HUES48 (cell line): ENCODE measurements around the gene DICER1.

Source experiments
- H3K27ac ChIP-seq: one replicate; pipeline ENCODE4 v1.7.0; 2013; ENCODE audit warnings: low read depth, low read length, inconsistent platforms
- H3K27me3 ChIP-seq: 2 replicates; pipeline ENCODE4 v1.6.1; 2013; ENCODE audit warnings: mild to moderate bottlenecking, low read length; ENCODE audit not compliant: control insufficient read depth, insufficient read depth
- H3K36me3 ChIP-seq: 2 replicates; pipeline ENCODE4 v1.6.1; 2013; ENCODE audit warnings: low read length; ENCODE audit not compliant: control insufficient read depth, insufficient read depth
- H3K4me1 ChIP-seq: 2 replicates; pipeline ENCODE4 v1.6.1; 2013; ENCODE audit warnings: mild to moderate bottlenecking, low read length; ENCODE audit not compliant: control insufficient read depth, insufficient read depth
- H3K4me3 ChIP-seq: 2 replicates; pipeline ENCODE4 v1.5.1; 2013; ENCODE audit warnings: mild to moderate bottlenecking, low read depth, low read length
- H3K9ac ChIP-seq: 2 replicates; pipeline ENCODE4 v1.6.1; 2013; ENCODE audit warnings: mild to moderate bottlenecking, low read depth, low read length, moderate library complexity
- H3K9me3 ChIP-seq: 2 replicates; pipeline ENCODE4 v1.6.1; 2013; ENCODE audit warnings: low read length; ENCODE audit not compliant: control insufficient read depth, insufficient read depth

The DICER1 gene

DNA sequence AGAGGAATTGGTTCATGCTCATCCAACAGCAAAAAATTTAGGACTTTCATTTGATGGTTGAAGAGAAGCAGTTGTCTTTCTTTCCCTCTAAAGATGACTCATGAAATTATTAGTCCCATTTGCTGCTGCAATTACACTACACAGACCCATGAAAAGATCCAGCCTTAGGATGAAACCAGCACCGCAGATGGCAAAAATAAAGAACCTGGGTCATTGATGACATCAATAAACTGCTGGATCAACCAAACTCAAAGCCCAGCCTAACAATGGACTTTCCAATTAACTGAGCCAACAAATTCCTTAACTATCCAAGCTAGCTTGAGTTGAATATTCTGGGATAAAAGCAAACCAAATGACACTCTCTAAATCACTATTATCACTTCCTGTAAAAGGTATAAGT is 20.7 kb downstream of the DICER1 start:
- Histone ChIP-seq H3K27ac (no peak overlapping the region), H3K4me1 (peaks cover 37% of the 10 kb centered on the region)

DNA sequence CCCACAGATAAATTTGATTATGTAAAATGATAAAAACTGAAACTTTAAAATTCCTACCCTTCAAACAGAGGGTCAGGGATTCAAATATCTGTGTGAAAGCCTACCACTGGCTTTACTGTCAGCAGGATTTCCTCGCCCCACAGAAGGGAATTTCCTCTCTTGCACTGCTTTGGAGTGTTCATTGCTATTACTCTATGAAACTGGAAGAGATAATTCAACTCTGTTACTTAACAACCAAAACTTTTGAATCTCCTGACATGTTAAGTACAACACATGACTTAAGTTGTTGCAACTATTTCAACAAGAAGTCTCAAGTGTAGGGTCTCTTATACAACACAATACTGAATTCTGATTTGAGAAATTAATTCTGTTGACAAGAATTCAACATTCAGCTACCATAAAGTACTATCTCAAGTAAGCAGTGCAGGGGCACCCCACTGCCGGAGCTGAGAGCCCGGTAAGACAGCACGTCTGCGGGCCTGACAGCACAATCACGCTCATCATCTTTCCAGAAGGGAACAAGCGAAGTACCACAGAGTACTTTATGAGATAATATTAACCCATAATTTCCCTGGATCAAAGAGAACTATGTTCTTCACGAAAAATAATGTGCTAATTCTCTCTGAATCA is 22.9 kb downstream of the DICER1 start:
- H3K27ac ChIP-seq: no peak overlapping the region
- H3K27me3 ChIP-seq: no peaks in the 10 kb centered on the region

More for the DNA sequence above, 20.7 kb downstream of the DICER1 start:
- H3K27me3 ChIP-seq: no peaks in the 10 kb centered on the region
- no peak overlapping the region for H3K9ac ChIP-seq
- H3K9me3 ChIP-seq: no peaks in the 10 kb centered on the region
- no peak overlapping the region for H3K4me3 ChIP-seq
- H3K36me3 ChIP-seq: peaks cover 28% of the 10 kb centered on the region

DNA sequence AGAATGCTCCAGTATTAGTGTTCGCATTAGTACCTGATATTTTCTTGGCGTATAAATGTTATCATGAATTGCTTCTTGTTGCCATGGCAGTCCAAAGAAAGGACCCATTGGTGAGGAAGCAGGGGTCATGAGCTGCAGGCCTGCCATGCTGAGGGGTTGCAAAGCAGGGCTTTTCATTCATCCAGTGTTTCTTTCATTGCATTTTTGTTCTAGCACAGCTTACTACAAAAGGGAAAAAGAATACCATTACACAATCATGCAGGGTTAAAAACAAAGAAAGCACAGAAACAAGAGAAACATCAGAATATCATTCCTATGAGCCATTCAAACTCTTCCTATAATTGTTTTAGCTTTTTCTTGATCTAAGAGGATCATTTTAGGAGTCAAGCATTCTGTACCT is 24.0 kb downstream of the DICER1 start:
- H3K9ac ChIP-seq: no peak overlapping the region
- peaks cover 42% of the 10 kb centered on the region for H3K36me3 ChIP-seq
- H3K27me3 ChIP-seq: no peaks in the 10 kb centered on the region
- peaks cover 12% of the 10 kb centered on the region for H3K4me1 ChIP-seq
- no peak overlapping the region for H3K4me3 ChIP-seq
- H3K27ac ChIP-seq: peak overlapping the region; percentile 7
- H3K9me3 ChIP-seq: no peaks in the 10 kb centered on the region

More for the DNA sequence above, 22.9 kb downstream of the DICER1 start:
- peaks cover 33% of the 10 kb centered on the region for H3K36me3 ChIP-seq
- H3K4me1 ChIP-seq: peaks cover 18% of the 10 kb centered on the region
- no peak overlapping the region for H3K4me3 ChIP-seq
- no peaks in the 10 kb centered on the region for H3K9me3 ChIP-seq
- no peak overlapping the region for H3K9ac ChIP-seq

DNA sequence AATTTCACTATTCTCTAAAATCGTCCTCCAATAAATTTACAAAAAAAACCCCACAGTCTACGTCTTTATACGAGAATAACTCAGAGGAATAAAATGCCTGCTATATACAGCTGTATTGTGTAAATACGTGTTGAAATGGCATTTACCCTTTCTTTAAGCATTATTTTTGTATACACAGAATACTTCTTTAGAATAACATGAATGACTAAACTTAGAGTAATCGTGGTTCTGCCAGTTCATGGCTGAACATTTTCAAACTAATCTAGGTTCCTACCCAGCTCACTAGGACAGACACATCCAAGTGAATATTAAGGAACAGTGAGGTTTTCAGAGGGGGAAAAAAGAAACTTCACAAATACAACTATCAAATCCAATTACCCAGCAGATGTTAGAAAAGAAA is 24.6 kb downstream of the DICER1 start:
- Histone ChIP-seq H3K4me3 (no peak overlapping the region), H3K36me3 (peaks cover 42% of the 10 kb centered on the region), H3K27me3 (no peaks in the 10 kb centered on the region), H3K9ac (no peak overlapping the region), H3K27ac (no peak overlapping the region), H3K4me1 (peaks cover 8% of the 10 kb centered on the region; the same call in 1 of the 2 replicates), H3K9me3 (no peaks in the 10 kb centered on the region)

DNA sequence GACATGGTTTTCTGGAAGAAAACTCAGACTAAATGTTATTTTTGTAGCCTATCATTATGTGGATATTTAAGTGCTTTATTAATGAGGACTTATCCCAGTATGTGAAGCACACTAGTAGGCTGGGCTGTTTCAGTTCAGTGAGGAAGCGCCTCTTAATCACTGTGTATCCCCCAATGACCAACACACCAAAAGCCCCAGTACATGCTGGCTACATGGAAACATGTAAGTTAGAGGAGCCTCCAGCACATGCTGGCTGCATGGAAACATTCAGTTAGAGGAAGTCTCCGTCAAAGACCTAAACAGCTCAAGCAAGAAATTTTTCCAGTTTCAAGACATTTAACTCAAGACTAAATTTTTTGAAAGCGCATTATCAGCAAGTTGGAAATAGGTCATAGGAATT is 26.8 kb downstream of the DICER1 start:
- H3K4me1 ChIP-seq: peaks cover 12% of the 10 kb centered on the region
- H3K9ac ChIP-seq: no peak overlapping the region
- no peaks in the 10 kb centered on the region for H3K27me3 ChIP-seq
- H3K27ac ChIP-seq: no peak overlapping the region
- H3K36me3 ChIP-seq: peaks cover 51% of the 10 kb centered on the region
- no peak overlapping the region for H3K4me3 ChIP-seq
- no peaks in the 10 kb centered on the region for H3K9me3 ChIP-seq

DNA sequence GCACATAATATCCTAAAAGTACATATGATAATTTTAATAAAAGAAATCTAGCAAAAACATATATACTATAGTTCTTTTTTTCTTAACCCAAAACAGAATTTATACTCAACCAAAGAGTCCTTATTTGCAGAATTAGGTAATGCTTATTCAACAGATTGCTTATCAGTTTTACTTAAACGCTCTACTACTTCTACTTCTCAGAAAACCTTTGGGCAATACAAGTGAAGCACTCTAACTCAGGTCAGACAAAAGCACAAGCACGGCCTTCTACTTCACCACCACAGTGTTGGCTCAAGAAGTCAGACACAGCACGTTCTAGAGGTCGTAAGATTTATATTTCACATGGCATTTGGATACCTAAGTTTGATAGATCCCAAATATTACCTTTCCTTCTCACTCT is 29.2 kb downstream of the DICER1 start:
- no peak overlapping the region for H3K9ac ChIP-seq
- H3K9me3 ChIP-seq: no peaks in the 10 kb centered on the region
- H3K4me3 ChIP-seq: no peak overlapping the region
- H3K27ac ChIP-seq: no peak overlapping the region
- peaks cover 66% of the 10 kb centered on the region for H3K36me3 ChIP-seq
- H3K27me3 ChIP-seq: no peaks in the 10 kb centered on the region
- peaks cover 12% of the 10 kb centered on the region for H3K4me1 ChIP-seq

DNA sequence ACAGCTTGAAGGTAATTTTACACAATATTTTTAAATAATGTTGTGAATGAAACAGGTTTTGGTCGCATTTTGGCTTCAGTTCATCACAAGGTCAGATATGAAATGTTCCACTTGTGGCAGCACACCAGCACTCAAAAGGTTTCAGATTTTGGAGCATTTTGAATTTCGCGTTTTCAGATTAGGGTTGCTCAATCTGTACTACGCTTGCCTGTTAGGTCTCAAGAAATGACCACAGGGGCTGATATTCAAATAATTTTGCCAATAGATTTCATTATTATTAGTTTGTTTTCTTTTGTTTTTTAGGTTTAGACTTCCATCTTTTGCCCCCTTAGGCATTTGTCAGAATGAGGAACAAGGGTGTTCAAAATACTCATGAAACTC is 29.8 kb downstream of the DICER1 start:
- Histone ChIP-seq H3K27me3 (no peaks in the 10 kb centered on the region), H3K9ac (no peak overlapping the region), H3K4me3 (no peak overlapping the region), H3K27ac (no peak overlapping the region), H3K9me3 (no peaks in the 10 kb centered on the region), H3K4me1 (peaks cover 12% of the 10 kb centered on the region), H3K36me3 (peaks cover 64% of the 10 kb centered on the region)

DNA sequence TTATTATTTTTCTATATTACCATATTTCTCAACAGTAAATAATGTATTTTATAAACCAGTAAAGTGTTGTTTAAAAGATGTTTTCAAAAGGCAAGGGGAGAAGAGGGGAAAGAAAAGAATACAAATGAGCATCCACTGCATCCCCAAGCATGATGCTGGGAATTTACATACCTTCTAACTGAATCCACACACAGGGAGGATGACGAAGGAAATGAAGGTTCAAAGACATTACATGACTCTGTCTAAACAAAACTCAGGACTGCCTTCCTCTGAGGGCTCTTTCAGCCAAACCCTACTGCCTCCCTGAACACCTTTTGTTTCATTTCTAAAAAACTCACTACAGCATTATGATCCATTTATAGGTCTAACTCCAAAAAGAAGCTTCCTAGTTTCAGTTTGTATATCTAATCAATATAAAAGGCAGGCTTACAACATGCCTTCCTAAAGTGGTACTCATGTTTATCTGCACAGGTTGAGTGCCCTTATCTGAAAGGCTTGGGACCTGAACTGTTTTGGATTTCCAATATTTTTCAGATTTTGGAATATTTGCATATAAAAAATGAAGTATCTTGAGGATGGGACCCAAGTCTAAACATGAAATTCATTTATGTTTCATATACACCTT is 30.3 kb downstream of the DICER1 start:
- H3K9ac ChIP-seq: no peak overlapping the region
- H3K36me3 ChIP-seq: peaks cover 62% of the 10 kb centered on the region
- peaks cover 12% of the 10 kb centered on the region for H3K4me1 ChIP-seq
- no peaks in the 10 kb centered on the region for H3K9me3 ChIP-seq
- H3K4me3 ChIP-seq: no peak overlapping the region
- H3K27me3 ChIP-seq: no peaks in the 10 kb centered on the region
- no peak overlapping the region for H3K27ac ChIP-seq

DNA sequence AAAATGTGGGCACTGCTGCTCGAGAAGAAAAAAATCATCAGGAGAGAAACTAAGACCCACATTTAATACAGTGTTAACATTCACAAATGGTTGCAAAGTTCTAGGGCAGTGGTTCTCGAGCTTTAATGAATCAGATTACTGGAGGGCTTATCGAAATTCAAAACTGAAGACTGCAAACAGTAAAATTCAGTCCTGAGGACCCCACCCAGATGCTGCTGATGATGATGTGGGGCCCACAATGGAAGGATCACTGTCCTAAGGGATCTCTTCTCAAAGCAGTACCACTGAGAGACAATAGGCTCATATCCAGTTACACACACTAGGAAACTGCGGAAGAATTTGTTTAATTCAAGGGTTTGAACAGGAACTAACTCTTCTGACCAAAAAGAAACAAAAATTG is 31.4 kb downstream of the DICER1 start:
- no peak overlapping the region for H3K4me3 ChIP-seq
- peaks cover 60% of the 10 kb centered on the region for H3K36me3 ChIP-seq
- H3K27me3 ChIP-seq: no peaks in the 10 kb centered on the region
- H3K4me1 ChIP-seq: peaks cover 12% of the 10 kb centered on the region
- no peak overlapping the region for H3K9ac ChIP-seq
- H3K27ac ChIP-seq: no peak overlapping the region
- H3K9me3 ChIP-seq: no peaks in the 10 kb centered on the region

DNA sequence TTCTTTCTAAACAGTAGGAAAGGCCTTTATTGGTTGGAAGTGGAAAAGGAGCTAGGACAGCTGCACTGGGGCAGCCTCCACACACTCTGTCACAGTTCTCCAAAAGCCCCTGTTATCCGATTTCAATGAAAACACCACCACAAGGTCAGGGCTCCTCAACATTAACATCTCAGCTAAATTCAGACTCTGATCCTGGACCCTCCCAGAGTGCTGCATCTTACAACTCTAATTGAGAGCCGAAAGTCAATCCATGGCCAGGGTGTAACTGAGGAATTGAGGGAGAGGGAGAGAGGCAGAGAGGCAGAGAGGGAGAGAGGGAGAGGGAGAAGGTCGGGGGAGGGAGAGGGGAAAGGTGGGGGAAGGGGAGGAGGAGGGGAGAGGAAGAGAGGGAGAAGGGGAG is 32.1 kb downstream of the DICER1 start:
- Histone ChIP-seq H3K9me3 (no peaks in the 10 kb centered on the region), H3K27me3 (no peaks in the 10 kb centered on the region), H3K36me3 (peaks cover 58% of the 10 kb centered on the region), H3K27ac (no peak overlapping the region), H3K9ac (no peak overlapping the region), H3K4me1 (peaks cover 12% of the 10 kb centered on the region), H3K4me3 (no peak overlapping the region)

DNA sequence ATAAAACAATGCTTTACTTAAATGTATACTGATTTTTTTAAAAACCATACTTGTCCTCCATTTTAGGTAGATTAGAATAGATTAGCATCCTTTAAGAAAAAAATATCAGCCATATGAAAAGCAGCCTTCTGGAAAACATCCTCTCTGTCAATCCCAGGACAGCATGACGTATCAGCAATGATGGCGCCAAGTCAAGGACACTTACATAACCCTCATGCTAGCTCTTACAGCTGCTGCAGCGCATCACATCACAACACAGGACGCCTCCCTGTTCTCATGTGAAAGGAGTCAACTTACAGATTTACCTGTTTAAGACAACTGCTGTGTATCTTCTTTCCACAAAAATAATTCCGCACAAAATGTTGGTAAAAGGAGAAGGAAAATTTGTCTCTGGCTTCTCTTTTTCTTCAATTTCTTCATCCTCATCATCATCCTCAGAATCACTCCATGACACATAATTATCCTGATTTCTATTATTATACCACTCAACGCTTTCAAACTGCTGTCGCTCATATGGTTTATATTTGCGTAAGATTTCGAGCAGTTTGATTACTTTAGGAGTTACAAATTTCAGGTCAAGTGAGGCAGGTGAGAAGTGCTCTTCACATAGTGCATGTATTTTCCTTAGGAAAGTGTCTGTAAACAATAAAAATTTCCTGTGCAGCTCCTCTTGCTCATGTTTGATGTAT is 33.3 kb downstream of the DICER1 start:
- H3K27ac ChIP-seq: no peak overlapping the region
- H3K4me3 ChIP-seq: no peak overlapping the region
- H3K36me3 ChIP-seq: peaks cover 65% of the 10 kb centered on the region
- H3K9me3 ChIP-seq: no peaks in the 10 kb centered on the region
- H3K27me3 ChIP-seq: no peaks in the 10 kb centered on the region
- peaks cover 12% of the 10 kb centered on the region for H3K4me1 ChIP-seq
- H3K9ac ChIP-seq: no peak overlapping the region
